Nephron progenitor cell (in vitro differentiated cells): ENCODE measurements around the gene ZBTB14.

Experiments used
- DNase-seq: peaks from one replicate; pipeline ENCODE4 v3.0.0; 2021
- H3K27ac Mint-ChIP-seq: 2 replicates; pipeline ENCODE4 v1.8.0; 2021; ENCODE audit warnings: mild to moderate bottlenecking, moderate library complexity, mixed read lengths
- H3K27me3 Mint-ChIP-seq: 2 replicates; pipeline ENCODE4 v1.8.0; 2021; ENCODE audit warnings: mild to moderate bottlenecking, low read depth, mixed read lengths; ENCODE audit not compliant: poor library complexity
- H3K36me3 Mint-ChIP-seq: 2 replicates; pipeline ENCODE4 v1.8.0; 2021; ENCODE audit warnings: low read depth, mixed read lengths
- H3K4me1 Mint-ChIP-seq: 2 replicates; pipeline ENCODE4 v1.8.0; 2021; ENCODE audit warnings: mixed read lengths
- H3K4me3 Mint-ChIP-seq: 2 replicates; pipeline ENCODE4 v1.8.0; 2021; ENCODE audit warnings: mild to moderate bottlenecking, moderate library complexity, mixed read lengths
- H3K9me3 Mint-ChIP-seq: 2 replicates; pipeline ENCODE4 v1.8.0; 2021; ENCODE audit warnings: mild to moderate bottlenecking, moderate library complexity, mixed read lengths
- TF ChIP-seq, protein P1 (sequence below): fragments of 200-600 bp; sonication (generic); IDR thresholded peaks from 2 replicates; pipeline ENCODE4 v1.5.0; 2021; ENCODE audit warnings: antibody characterized with exemption

Gene ZBTB14, protein sequence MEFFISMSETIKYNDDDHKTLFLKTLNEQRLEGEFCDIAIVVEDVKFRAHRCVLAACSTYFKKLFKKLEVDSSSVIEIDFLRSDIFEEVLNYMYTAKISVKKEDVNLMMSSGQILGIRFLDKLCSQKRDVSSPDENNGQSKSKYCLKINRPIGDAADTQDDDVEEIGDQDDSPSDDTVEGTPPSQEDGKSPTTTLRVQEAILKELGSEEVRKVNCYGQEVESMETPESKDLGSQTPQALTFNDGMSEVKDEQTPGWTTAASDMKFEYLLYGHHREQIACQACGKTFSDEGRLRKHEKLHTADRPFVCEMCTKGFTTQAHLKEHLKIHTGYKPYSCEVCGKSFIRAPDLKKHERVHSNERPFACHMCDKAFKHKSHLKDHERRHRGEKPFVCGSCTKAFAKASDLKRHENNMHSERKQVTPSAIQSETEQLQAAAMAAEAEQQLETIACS

DNA sequence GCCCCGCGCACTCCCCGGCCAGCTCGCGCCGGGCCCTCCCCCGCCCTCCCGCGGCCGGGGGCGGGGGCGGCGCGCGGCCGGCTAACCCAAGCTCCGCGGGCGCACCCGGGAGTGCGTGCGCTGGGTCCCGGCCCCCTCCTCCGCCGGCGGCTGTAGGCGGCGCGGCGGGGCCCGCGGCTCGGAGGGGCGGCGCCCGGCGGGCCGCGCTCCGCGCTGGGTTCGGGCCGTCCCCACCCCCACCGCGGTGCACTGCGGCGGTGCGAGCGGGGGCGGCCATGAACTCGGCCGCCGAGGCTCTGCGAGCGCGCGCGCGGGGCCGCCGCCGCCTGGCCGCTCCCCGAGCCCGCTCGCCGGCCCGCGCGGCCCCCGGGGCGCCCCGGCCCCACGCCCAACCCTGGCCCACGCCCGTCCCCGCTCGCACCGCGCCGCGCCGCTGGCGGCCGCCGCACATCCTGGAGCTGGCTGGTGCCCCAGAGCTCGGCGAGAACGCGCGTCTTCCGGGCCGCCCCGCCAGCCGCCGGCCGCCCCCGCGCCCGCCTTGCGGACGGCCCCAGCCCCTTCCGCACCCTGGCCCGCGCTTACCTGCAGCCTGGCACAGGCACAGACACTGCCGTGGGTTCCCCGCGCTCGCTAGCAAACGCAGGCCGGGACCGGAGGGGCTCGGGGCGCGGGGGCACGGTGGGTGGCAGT lies at the start of gene ZBTB14:
Gene ZBTB14 (minus strand): TSS at position 496 of the 690 bp plus-strand sequence. CDS start 2,480 bp downstream, outside the sequence.
- Mint-ChIP-seq H3K36me3 (peaks cover 25% of the 10 kb centered on the region), H3K9me3 (no peaks in the 10 kb centered on the region), H3K4me3 (peak within 1 kb of the TSS; percentile 91), H3K27ac (peak within 1 kb of the TSS; percentile 96), H3K4me1 (peaks cover 35% of the 10 kb centered on the region), H3K27me3 (peaks cover 10% of the 10 kb centered on the region)
- DNase-seq = peak; percentile 74
- TF ChIP-seq, protein P1, sequence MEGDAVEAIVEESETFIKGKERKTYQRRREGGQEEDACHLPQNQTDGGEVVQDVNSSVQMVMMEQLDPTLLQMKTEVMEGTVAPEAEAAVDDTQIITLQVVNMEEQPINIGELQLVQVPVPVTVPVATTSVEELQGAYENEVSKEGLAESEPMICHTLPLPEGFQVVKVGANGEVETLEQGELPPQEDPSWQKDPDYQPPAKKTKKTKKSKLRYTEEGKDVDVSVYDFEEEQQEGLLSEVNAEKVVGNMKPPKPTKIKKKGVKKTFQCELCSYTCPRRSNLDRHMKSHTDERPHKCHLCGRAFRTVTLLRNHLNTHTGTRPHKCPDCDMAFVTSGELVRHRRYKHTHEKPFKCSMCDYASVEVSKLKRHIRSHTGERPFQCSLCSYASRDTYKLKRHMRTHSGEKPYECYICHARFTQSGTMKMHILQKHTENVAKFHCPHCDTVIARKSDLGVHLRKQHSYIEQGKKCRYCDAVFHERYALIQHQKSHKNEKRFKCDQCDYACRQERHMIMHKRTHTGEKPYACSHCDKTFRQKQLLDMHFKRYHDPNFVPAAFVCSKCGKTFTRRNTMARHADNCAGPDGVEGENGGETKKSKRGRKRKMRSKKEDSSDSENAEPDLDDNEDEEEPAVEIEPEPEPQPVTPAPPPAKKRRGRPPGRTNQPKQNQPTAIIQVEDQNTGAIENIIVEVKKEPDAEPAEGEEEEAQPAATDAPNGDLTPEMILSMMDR = no peak

GRCh38 chr18:5339202-5339834 lies 43.8 kb upstream of the ZBTB14 start:
- peaks cover 4% of the 10 kb centered on the region for H3K27me3 Mint-ChIP-seq
- H3K36me3 Mint-ChIP-seq = no peaks in the 10 kb centered on the region
- no peak for DNase-seq
- H3K27ac Mint-ChIP-seq = no peak overlapping the region
- H3K4me3 Mint-ChIP-seq = no peak overlapping the region
- no peaks in the 10 kb centered on the region for H3K4me1 Mint-ChIP-seq
- H3K9me3 Mint-ChIP-seq = peaks cover 2% of the 10 kb centered on the region
- TF ChIP-seq, protein P1 = no peak

GRCh38 chr18:5334456-5335075 lies 39.0 kb upstream of the ZBTB14 start:
- Mint-ChIP-seq H3K9me3 (peaks cover 9% of the 10 kb centered on the region), H3K27me3 (peaks cover 4% of the 10 kb centered on the region), H3K27ac (no peak overlapping the region), H3K4me3 (no peak overlapping the region), H3K4me1 (no peaks in the 10 kb centered on the region), H3K36me3 (no peaks in the 10 kb centered on the region)
- TF ChIP-seq, protein P1 = no peak
- DNase-seq = no peak

DNA sequence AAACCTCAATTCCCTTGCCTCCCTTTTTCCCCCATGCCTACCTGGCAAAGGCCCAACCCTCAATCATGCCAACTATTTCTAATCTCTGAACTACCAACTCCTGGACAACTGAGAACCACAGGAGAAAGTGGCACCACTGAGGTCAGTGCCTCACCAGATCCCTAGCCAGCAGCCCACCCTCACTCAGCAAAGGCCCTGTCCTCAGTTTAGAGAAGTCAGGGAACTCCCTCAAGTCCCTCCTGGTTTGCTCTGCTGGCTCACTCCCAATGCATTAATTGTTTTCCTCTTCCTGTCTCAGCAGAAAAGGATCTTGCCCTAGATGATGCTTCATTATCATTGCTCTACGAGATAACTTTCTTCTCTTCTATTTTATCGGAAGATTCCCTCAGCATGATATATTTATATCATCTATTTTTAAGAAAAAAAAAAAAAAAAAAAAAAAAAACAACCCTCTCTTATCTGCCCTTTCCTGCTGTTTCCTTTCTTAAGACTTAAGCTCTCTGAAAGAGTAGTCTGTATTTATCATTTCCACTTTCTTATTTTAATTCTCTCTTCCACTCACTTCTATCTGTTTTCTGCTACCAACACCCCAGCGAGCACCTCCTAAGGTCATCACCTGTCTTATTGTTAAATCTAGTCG lies 22.7 kb upstream of the ZBTB14 start:
- Mint-ChIP-seq H3K9me3 (no peaks in the 10 kb centered on the region), H3K4me1 (no peaks in the 10 kb centered on the region), H3K27me3 (peaks cover 4% of the 10 kb centered on the region), H3K27ac (no peak overlapping the region), H3K36me3 (no peaks in the 10 kb centered on the region), H3K4me3 (no peak overlapping the region)
- TF ChIP-seq, protein P1 = no peak
- DNase-seq = no peak

- no peak for DNase-seq
- Mint-ChIP-seq H3K4me1 (no peaks in the 10 kb centered on the region), H3K9me3 (no peaks in the 10 kb centered on the region), H3K36me3 (no peaks in the 10 kb centered on the region), H3K27me3 (no peaks in the 10 kb centered on the region), H3K27ac (no peak overlapping the region), H3K4me3 (no peak overlapping the region)
- TF ChIP-seq, protein P1 = no peak
These were observed 21.7 kb upstream of the ZBTB14 start for GRCh38 chr18:5317186-5317585.
